ENCODE measurements around the gene TTC33.
"Not testable (repeated sequence)": the region's sequence is repeated elsewhere in the genome, so short reads cannot be mapped to it uniquely, and the experiment has no call there.

The TTC33 gene

GRCh38 chr5:40651201-40651600 lies 104.6 kb downstream of the TTC33 start:
- DNase-seq = no peak

- DNase-seq = no peak
These were observed 106.2 kb downstream of the TTC33 start for GRCh38 chr5:40649463-40650030.

GRCh38 chr5:40648150-40648549 lies 107.6 kb downstream of the TTC33 start:
- DNase-seq = no peak

- DNase-seq = no peak
These were observed 109.5 kb downstream of the TTC33 start for GRCh38 chr5:40646266-40646665.

GRCh38 chr5:40639531-40639930 lies 116.2 kb downstream of the TTC33 start:
- not testable (repeated sequence) for DNase-seq

- DNase-seq = no peak
These were observed 121.2 kb downstream of the TTC33 start for GRCh38 chr5:40634593-40634992.

GRCh38 chr5:40634154-40634553 lies 121.6 kb downstream of the TTC33 start:
- DNase-seq = no peak

- DNase-seq = no peak
These were observed 124.5 kb downstream of the TTC33 start for GRCh38 chr5:40631236-40631635.

- DNase-seq = no peak
These were observed 125.6 kb downstream of the TTC33 start for GRCh38 chr5:40630126-40630525.

- no peak for DNase-seq
These were observed 127.4 kb downstream of the TTC33 start for GRCh38 chr5:40628407-40628806.

GRCh38 chr5:40627706-40628105 lies 128.1 kb downstream of the TTC33 start:
- DNase-seq = no peak

- DNase-seq = no peak
These were observed 129.0 kb downstream of the TTC33 start for GRCh38 chr5:40626801-40627200.

- no peak for DNase-seq
These were observed 132.0 kb downstream of the TTC33 start for GRCh38 chr5:40623480-40624420.

GRCh38 chr5:40622463-40623252 lies 133.1 kb downstream of the TTC33 start:
- no peak for DNase-seq

GRCh38 chr5:40619421-40619820 lies 136.3 kb downstream of the TTC33 start:
- no peak for DNase-seq

- no peak for DNase-seq
These were observed 136.8 kb downstream of the TTC33 start for GRCh38 chr5:40618926-40619325.

GRCh38 chr5:40616781-40617180 lies 139.0 kb downstream of the TTC33 start:
- DNase-seq = no peak

GRCh38 chr5:40615586-40616170 lies 140.1 kb downstream of the TTC33 start:
- DNase-seq = no peak

GRCh38 chr5:40614923-40615585 lies 140.7 kb downstream of the TTC33 start:
- DNase-seq = no peak

GRCh38 chr5:40614466-40614865 lies 141.3 kb downstream of the TTC33 start:
- DNase-seq = no peak

- DNase-seq = no peak
These were observed 148.6 kb downstream of the TTC33 start for GRCh38 chr5:40607202-40607601.

- no peak for DNase-seq
These were observed 149.5 kb downstream of the TTC33 start for GRCh38 chr5:40606077-40606765.

Measured in NCI-H446 treated with DMSO at 0.1 percent for 48 hours (cell line).